Rectal smooth muscle tissue (tissue), 1 donor: ENCODE measurements around the gene OSBPL2.

Experiments used
- H3K27ac ChIP-seq: one replicate; pipeline ENCODE4 v1.7.0; 2013; ENCODE audit warnings: low read depth, low read length, inconsistent platforms
- H3K27me3 ChIP-seq: one replicate; pipeline ENCODE4 v1.7.0; 2013; ENCODE audit warnings: low read length; ENCODE audit not compliant: control insufficient read depth, insufficient read depth
- H3K36me3 ChIP-seq: one replicate; pipeline ENCODE4 v1.7.0; 2013; ENCODE audit warnings: low read length; ENCODE audit not compliant: control insufficient read depth, insufficient read depth
- H3K4me1 ChIP-seq: one replicate; pipeline ENCODE4 v1.7.0; 2013; ENCODE audit warnings: low read length; ENCODE audit not compliant: control insufficient read depth, insufficient read depth
- H3K4me3 ChIP-seq: one replicate; pipeline ENCODE4 v1.7.0; 2013; ENCODE audit warnings: low read length
- H3K9ac ChIP-seq: one replicate; pipeline ENCODE4 v1.7.0; 2013; ENCODE audit warnings: low read length

OSBPL2 gene

DNA sequence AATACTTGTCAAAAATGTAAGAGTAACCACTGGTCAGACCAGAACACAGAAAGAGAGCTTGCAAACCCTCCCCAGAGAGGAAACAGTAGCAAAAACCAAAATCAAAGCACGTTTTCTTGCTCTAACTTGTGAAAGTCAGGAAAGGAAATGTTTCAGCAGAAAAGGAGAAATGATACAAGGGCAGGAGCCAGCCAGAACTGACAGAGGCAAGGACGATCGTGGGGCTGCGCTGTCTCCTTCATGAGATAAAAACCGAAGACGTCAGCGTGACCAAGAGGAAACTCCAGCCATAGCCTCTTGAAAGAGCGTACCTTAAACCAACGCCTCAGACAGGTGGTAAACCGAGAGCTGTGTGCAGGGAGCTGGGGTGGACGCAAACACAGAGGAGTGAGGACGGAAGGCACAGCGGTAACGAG lies 101.3 kb downstream of the OSBPL2 start:
- H3K4me3 ChIP-seq = no peak overlapping the region
- no peak overlapping the region for H3K9ac ChIP-seq
- peaks cover 29% of the 10 kb centered on the region for H3K36me3 ChIP-seq

DNA sequence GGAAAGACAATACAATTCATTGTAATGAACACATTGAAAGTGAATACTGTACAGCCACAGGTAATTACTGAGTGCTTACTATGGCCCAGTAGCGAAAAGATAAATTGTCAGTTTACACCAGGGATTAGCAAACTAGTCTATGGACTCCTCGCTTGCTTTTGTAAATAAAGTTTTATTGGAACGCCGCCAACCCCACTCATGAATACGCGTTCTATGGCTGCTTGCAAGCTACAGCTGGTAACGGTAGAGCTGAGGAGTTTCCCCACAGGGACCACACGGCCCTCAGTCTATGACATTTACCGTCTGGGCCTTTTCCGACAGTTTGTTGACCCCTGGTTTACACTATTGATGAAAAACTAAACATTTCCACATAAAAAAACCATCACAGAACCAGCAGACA lies 104.6 kb downstream of the OSBPL2 start:
- peaks cover 15% of the 10 kb centered on the region for H3K36me3 ChIP-seq
- peak overlapping the region; percentile 38 for H3K27ac ChIP-seq
- no peak overlapping the region for H3K9ac ChIP-seq
- H3K4me1 ChIP-seq = no peaks in the 10 kb centered on the region
- no peak overlapping the region for H3K4me3 ChIP-seq
- no peaks in the 10 kb centered on the region for H3K27me3 ChIP-seq

More for the DNA sequence above, 101.3 kb downstream of the OSBPL2 start:
- Histone ChIP-seq H3K4me1 (no peaks in the 10 kb centered on the region), H3K27me3 (no peaks in the 10 kb centered on the region), H3K27ac (no peak overlapping the region)

DNA sequence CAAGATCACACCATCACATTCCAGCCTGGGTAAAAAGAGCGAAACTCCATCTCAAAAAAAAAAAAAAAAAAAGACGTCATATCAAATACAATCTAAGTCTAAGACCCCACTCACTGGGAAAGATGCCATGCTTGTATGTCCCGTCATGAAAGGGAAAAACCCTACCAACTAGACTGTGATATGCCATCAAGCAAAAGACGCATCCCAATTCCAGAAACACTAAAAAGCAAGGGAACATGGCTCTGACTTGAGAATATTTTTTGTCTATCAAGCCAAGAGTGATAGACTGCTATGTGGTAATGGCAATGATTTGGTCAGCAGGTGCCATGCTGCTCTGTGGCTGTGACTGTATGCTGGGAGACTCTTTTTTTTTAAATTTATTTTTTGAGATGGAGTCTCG lies 105.8 kb downstream of the OSBPL2 start:
- no peaks in the 10 kb centered on the region for H3K27me3 ChIP-seq
- peaks cover 11% of the 10 kb centered on the region for H3K36me3 ChIP-seq
- H3K4me1 ChIP-seq = no peaks in the 10 kb centered on the region
- no peak overlapping the region for H3K27ac ChIP-seq
- H3K9ac ChIP-seq = no peak overlapping the region
- H3K4me3 ChIP-seq = no peak overlapping the region

DNA sequence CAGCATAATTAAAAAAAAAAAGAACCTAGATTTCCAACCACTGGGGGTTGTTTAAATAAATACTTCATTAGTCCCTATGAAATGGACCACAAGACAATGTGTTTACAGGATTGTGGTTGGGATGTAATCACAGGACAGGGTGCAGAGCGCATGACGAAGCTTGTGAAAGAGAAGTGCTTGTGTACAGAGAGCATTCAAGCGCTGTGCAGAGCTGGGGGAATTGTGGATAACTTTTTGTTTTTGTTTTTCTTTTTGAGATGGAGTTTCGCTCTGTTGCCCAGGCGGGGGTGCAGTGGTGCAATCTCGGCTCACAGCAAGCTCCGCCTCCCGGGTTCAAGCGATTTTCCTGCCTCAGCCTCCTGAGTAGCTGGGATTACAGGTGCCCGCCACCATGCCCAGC lies 106.5 kb downstream of the OSBPL2 start:
- Histone ChIP-seq H3K9ac (no peak overlapping the region), H3K27me3 (no peaks in the 10 kb centered on the region), H3K36me3 (peaks cover 10% of the 10 kb centered on the region), H3K4me1 (no peaks in the 10 kb centered on the region), H3K27ac (no peak overlapping the region), H3K4me3 (no peak overlapping the region)
